ENCODE measurements around the gene DYDC1. TPM values are rescaled to one million over a fixed set of nuclear protein-coding genes. Genes with fewer than 3 reads are reported as not detected.

The DYDC1 gene
- total and polyA plus RNA-seq, 2 of the 13 experiments (the other 11 are each of a cell fraction or from before 2014, with no cell fraction given): not detected

DNA sequence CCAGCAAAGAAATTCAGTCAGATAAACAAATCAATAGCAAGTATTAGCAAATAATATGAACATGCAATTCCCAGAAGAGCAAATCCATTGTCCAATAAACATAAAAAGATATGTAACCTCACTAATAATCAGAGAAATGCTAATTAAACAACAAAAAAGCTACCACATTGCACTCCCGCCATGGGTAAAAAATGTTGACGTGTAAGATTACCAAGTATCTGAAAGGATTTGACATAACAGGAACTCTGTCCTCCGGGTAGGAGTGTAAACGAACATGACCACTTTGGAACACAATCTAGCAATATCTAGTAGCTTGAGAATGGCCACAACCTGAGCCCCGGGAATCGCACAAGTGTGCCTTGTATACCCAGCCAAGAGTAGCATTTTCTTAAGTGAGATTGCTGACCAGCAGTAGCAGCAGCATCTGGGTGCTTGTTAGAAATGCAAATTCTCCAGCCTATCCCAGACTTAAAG lies 31.6 kb downstream of the DYDC1 start:
- Histone ChIP-seq H3K4me1 (ENCODE audit: insufficient read depth, low read length) (peaks cover 44% of the 10 kb centered on the region), H3K27me3 (ENCODE audit: control insufficient read depth in 1 of 2, insufficient read depth in 2 of 2, low read length in 2 of 2) (no peaks in the 10 kb centered on the region; a peak in 1 of 5 replicates), H2AFZ (ENCODE audit: low read length) (no peak overlapping the region), H3K9ac (ENCODE audit: insufficient read depth, low read depth, low read length) (no peak overlapping the region), H4K20me1 (ENCODE audit: insufficient read depth, low read length) (no peaks in the 10 kb centered on the region), H3K36me3 (replicated peaks in 1 of 2; ENCODE audit: control insufficient read depth in 1 of 2, insufficient read depth in 2 of 2, low read length in 2 of 2) (no peaks in the 10 kb centered on the region), H3K79me2 (ENCODE audit: insufficient read depth, low read length) (no peaks in the 10 kb centered on the region), H3K9me3 (ENCODE audit: low read length) (no peaks in the 10 kb centered on the region), H3K4me2 (ENCODE audit: low read depth, low read length) (peak overlapping the region; percentile 39; the same call in 1 of the 2 replicates), H3K4me3 (replicated peaks in 1 of 3; ENCODE audit: insufficient read depth in 1 of 3, low read depth in 2 of 3, low read length in 3 of 3) (no peak overlapping the region), H3K27ac (ENCODE audit: extremely low read length, insufficient read depth, low read length) (no peak overlapping the region)
- WGBS (ENCODE audit: low lambda C conversion rate): 9% methylated on average over 6 of the region's 6 CpGs
- DNase-seq (ENCODE audit: low spot score) (no peak), ATAC-seq (no peak), FAIRE-seq (no peak)
- TF ChIP-seq GATAD2A (CRISPR knock-in tag; IDR thresholded peaks at IDR 0.05) (peak; percentile 36; the same call in 1 of the 2 replicates), FOXA3 (CRISPR knock-in tag; IDR thresholded peaks at IDR 0.05) (peak; percentile 8; the same call in 1 of the 2 replicates), ZNF512 (CRISPR knock-in tag; IDR thresholded peaks at IDR 0.05) (no peak), FOXP1 (IDR thresholded peaks at IDR 0.05) (no peak), FOXP1 (CRISPR knock-in tag; IDR thresholded peaks at IDR 0.05) (peak; percentile 52; the same call in 1 of the 2 replicates), ARID5B (CRISPR knock-in tag; IDR thresholded peaks at IDR 0.05) (0 out of 2 replicates have a peak, but pooled peaks have one; percentile 17), ZNF331 (CRISPR knock-in tag; IDR thresholded peaks at IDR 0.05) (no peak), TFDP1 (CRISPR knock-in tag; IDR thresholded peaks at IDR 0.05; ENCODE audit: borderline replicate concordance) (no peak)
- no TSS peak for BruUV-seq (replicated peaks)
- intact Hi-C loops (cut with micrococcal nuclease; ENCODE audit: unreplicated experiment): loop anchor here (5.0 kb wide), 1 partner anchor 63 kb away; no protein-coding TSS in a partner anchor
- ChIA-PET CTCF (ENCODE audit: low intra/inter-chr PET ratio, low total read pairs) (no interaction called here), POLR2A (no interaction called here)
- in situ Hi-C loops (cut with HindIII; ENCODE audit: extremely low pct_ligation_motif_present, low pct_unique_long_range_greater_than_20kb): no loop called here

Measured in HepG2 (cell line).